Activated CD8-positive, alpha-beta memory T cell treated with anti-CD3 and anti-CD28 coated beads, Interleukin-2, amount 50 U/mL, for 24 hours (primary cell): ENCODE data around the gene ZPLD1.

Experiments
- DNase-seq: peaks from one replicate; pipeline ENCODE4 v3.0.0-alpha.2; 2020; ENCODE audit errors: extremely low read depth

The ZPLD1 gene

GRCh38 chr3:102434715-102435114, at the start of gene ZPLD1:
Gene ZPLD1 (plus strand): TSS chr3:102435015. CDS start chr3:102438488, 3,473 bp downstream.
- DNase-seq = no peak

- DNase-seq = no peak
These were observed 44.5 kb upstream of the ZPLD1 start for GRCh38 chr3:102390171-102390864.

GRCh38 chr3:102390916-102391315, 43.9 kb upstream of the ZPLD1 start:
- no peak for DNase-seq

GRCh38 chr3:102391491-102391890, 43.3 kb upstream of the ZPLD1 start:
- DNase-seq = no peak

GRCh38 chr3:102394517-102394916, 40.3 kb upstream of the ZPLD1 start:
- DNase-seq = no peak

DNA sequence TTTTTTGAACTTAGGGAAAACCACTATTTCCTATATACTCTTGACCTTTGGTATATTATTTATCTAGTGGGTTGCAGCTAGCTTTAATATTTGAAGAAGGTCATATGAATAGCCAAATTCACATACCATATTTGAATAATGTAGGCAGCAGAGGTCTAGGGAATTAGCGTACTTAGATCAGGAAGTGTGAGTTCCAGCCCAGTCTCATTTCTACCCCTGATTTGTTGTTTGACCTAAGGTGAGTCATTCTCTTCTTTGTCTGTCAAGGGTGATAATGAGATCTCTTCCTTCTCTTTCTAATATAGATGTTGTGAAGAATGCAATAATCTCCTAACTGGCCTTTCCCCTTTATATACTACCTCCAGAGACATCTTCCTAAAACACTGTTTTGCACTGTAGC, 36.6 kb upstream of the ZPLD1 start:
- no peak for DNase-seq

DNA sequence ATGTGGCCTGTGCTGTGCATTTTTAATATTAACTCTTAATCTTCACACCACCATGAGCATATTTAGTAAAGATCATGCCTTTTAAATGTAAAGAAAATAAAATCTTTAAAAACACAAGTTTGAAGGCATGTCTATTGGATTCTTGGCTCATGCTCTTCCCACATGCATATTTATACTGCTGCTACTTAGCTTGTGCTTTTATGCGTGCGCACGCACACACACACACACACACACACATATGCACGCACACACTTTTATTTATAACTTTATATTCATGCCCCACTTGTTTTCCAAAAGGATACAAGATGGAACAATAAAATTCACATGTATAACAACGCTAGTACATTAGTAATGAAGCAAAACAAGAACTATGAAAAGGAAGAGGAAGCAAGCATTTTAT, 36.1 kb upstream of the ZPLD1 start:
- no peak for DNase-seq

- DNase-seq = no peak
These were observed 34.7 kb upstream of the ZPLD1 start for GRCh38 chr3:102400142-102400541.

DNA sequence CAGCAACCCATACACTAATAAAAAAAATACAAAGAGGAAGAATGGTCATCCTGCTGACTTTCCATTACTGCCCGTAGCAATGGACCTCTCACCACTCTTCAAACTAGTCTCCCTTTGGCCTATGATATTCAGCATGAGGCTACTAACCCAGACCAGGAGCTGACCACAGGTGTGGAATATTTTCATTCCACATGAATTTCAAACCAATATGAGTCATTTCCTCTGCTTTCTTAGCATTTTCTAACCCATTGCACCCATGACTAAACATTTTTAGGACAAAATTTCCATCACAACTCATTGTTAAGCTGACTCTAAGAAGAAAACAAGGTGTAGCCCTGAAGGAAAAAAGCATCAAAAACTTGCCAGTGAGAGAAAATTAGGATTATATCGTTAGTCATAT, 34.0 kb upstream of the ZPLD1 start:
- no peak for DNase-seq

- DNase-seq = no peak
These were observed 24.2 kb upstream of the ZPLD1 start for GRCh38 chr3:102410616-102411015.

GRCh38 chr3:102415553-102415952, 19.3 kb upstream of the ZPLD1 start:
- DNase-seq = no peak

DNA sequence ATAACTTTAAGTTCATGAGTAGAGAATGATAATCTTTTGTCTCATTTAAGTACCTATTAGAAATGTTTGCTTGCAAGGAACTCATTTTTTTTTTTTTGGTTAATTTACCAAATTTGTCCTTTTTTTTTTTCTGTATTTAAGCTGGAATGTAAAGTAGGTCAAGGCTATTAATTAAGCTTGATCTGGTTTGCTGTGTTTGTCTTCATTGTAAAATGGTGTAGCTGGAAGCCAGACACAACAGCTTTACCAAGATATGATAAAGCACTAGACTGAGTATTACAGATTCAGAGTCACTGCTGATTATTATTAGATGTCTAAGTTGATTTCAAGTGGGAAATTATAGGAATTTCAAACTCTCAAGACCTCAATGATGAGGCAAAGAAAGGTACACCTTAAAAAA, 15.0 kb upstream of the ZPLD1 start:
- DNase-seq = no peak

GRCh38 chr3:102441832-102442231, 7.0 kb downstream of the ZPLD1 start:
- no peak for DNase-seq

DNA sequence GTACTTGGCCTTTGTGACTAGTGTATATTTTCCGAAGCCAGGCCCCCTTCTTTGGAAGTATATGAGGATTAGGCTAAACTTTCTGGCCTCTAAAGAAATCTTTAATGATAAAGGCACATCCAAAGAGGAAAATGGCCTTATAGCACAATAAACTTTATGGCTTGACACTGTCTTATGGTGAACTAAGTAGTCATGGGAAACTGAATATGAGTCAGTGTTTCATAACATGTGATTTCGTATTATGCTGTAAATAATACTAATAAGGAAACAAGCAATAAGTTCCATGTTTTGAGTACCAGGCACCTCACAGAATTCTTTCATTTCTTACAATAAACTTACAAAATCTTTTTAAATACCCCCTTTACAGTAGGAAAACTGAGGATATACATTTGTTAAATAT, 8.2 kb downstream of the ZPLD1 start:
- no peak for DNase-seq

GRCh38 chr3:102444101-102444500, 9.3 kb downstream of the ZPLD1 start:
- no peak for DNase-seq

DNA sequence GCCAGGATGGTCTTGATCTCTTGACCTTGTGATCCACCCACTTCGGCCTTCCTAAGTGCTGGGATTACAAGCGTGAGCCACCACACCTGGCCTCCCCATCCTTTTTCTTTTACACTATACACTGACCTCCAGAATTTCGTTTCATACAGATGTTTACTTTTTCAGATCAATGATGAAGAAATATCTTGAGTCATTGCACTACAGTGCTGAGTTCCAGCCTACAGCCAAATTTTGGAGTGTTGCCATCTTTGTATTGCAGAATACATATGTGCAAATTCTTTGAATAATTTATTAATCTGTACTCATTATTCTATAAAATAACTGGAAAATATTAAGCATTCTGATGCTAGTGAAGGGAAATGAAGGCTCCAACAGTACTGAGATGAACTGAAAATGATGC, 12.5 kb downstream of the ZPLD1 start:
- DNase-seq = no peak

DNA sequence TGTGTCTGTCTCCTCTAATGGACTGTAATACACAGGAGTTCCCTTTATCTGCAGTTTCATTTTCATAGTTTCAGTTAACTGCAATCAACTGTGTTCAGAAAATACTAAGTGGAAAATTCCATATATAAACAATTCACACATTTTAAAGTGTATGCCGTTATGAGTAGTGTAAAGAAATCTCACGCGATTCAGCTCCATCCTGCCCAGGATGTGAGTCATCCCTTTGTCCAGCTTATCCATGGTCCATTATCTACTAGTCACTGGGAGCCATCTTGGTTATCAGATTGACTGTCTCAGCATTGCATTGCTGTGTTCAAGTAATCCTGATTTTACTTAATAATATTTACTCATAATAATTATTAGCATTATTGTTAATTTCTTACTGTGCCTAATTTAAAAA, 14.5 kb downstream of the ZPLD1 start:
- DNase-seq = no peak

GRCh38 chr3:102449930-102450329, 15.1 kb downstream of the ZPLD1 start:
- no peak for DNase-seq

DNA sequence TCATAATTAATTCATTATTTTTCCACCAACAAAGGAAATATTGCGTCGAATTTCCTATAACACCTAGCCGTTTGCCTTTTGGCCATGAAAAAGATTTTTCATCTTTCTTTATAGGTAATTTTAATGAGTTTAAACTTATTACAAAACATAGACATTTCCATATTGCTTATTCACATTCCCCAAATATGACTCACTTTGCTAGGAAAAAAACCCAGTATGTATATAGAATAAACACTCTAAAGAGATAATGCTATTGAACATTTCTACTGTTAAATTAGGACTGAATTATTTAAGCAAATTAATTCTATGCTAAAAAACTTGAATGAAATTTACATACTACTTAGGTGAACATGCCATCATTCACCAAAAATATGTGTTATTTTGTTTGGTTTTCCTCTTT, 16.2 kb downstream of the ZPLD1 start:
- DNase-seq = no peak

DNA sequence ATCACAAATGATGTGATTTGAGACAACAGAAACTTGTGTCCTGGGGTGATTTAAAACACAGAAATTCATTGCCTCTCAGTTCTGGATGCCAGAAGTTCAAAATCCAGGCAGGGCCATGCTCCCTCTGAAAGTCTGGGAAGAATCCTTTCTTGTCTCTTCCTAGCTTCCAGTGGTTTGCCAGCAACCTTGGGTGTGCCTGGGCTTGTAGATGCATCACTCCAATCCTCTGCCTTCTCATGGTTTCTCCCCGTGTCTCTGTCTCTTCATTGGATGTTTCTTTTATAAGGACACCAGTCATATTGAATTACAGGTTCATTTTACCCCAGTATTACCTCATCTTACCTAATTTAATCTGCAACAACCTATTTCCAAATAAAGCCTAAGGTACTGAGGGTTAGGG, 16.7 kb downstream of the ZPLD1 start:
- no peak for DNase-seq

- DNase-seq = no peak
These were observed 19.4 kb downstream of the ZPLD1 start for GRCh38 chr3:102454181-102454580.

DNA sequence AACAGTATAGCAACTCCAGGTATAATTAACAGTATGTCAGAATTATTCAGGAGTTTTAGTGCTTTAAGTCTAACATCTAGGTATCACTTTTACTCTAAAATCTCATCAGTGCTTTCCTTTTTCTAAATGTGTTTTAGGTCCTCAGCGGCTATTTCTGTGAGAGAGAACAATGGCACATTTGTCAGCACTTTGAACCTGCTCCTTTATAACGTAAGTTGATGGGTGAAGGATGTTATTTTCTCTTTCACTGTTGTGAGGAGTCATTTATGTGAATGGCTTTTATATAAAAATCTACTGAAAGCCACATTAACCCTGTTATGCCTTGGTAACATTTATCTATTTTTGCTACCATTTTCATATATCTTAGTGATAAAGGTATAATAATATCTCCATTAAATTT, 22.8 kb downstream of the ZPLD1 start:
- DNase-seq = no peak

- no peak for DNase-seq
These were observed 25.8 kb downstream of the ZPLD1 start for GRCh38 chr3:102460579-102460978.

DNA sequence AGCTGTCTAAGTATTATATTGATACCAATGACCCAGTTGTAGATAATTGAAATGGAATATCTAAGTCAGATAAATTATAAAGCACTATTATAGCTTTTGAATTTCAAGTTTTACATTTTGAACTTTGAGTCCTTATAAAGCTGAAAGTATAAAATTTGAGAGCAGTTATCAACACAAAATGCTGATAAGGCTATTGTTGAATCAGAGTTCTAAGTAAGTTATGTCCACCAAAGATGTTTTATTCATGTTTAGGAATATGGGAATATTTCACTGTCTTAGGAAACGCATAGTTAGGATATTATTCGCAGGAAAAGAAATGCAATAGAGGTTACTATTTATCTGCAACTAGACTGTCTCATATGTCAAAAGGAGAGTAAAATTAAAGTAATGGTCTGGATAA, 29.4 kb downstream of the ZPLD1 start:
- no peak for DNase-seq
